ENCODE data around the gene PGAP3.

DNA sequence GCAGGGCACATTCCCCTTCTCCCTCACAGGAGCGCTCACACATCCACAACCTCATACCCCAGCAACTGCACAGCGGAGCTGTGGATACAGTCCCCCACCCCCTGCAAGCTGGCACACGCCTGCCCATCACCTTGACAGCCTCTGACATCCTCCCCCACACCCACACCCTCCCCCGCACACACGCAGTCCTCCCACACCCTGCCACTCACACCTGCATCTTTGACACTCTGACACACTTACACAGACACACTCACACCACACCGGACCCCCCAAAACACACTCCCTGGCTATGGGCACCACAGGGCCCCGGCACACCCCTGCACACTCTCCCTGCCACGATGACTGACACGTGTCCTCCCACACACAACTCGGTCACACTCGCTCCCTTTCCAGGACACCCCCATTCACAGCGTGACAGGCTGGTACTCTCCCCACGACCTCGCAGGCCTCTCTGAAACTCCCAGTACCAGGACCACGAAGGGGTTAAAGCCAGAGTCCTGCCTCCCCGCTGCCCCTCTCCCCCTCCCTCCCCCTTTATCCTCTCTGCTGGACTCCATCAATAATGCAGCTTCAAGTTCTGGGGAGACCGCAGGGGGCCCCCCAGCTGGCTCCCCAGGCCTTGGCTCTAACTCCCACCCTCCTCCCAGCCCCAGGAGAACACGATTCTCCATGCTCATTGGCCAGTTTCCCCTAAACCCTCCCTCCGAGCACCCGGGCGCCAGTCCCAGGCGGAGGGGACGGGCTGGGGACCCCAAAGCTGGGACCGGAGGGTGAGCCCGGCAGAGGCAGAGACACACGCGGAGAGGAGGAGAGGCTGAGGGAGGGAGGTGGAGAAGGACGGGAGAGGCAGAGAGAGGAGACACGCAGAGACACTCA, 61.4 kb downstream of the PGAP3 start, which contains the start of gene PPP1R1B:
- TF ChIP-seq, protein P1, sequence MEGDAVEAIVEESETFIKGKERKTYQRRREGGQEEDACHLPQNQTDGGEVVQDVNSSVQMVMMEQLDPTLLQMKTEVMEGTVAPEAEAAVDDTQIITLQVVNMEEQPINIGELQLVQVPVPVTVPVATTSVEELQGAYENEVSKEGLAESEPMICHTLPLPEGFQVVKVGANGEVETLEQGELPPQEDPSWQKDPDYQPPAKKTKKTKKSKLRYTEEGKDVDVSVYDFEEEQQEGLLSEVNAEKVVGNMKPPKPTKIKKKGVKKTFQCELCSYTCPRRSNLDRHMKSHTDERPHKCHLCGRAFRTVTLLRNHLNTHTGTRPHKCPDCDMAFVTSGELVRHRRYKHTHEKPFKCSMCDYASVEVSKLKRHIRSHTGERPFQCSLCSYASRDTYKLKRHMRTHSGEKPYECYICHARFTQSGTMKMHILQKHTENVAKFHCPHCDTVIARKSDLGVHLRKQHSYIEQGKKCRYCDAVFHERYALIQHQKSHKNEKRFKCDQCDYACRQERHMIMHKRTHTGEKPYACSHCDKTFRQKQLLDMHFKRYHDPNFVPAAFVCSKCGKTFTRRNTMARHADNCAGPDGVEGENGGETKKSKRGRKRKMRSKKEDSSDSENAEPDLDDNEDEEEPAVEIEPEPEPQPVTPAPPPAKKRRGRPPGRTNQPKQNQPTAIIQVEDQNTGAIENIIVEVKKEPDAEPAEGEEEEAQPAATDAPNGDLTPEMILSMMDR (IDR thresholded peaks at IDR 0.05; ENCODE audit: insufficient read depth, low read depth, low read length): no peak
- TF ChIP-seq EZH2 (IDR thresholded peaks at IDR 0.05; ENCODE audit: insufficient read depth, low read length): no peak
